Measurements from ENCODE around the gene LATS1.
A peak's percentile ranks its signal among the peaks of the same experiment; 100 is the strongest.
"Not testable (repeated sequence)": the region's sequence is repeated elsewhere in the genome, so short reads cannot be mapped to it uniquely, and the experiment has no call there.

LATS1 gene

GRCh38 chr6:149717588-149718458 lies at the start of gene LATS1:
Gene LATS1 (minus strand): TSS chr6:149718101. CDS start chr6:149702126, 15,975 bp downstream.
- peak; percentile 87 for DNase-seq

DNA sequence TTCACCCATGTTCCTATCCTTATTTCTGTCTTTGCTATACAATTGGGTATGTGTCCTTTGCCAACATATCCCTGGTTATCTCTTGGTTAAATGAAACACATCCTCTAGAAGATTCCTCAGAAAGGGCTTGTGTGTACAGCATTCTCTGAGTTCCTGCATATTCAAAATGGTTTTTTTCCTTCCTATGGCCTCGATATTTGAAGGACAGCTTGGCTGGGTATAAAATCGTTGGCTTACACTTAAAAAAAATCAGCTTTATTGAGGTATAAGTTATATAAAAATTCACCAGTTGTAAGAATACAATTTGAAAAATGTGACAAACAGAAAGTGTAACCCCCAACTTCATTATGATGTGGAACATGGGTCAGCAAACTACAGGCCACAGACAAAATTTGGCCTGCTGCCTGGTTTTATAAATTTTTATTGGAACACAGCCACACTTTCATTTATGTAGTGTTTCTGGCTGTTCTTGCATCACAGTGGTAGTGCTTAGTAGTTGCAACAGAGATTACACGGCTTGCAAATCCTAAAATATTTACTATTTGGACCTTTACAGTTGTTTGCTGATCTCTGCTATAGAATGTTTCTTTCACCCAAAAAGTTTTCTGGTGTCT lies 48.4 kb upstream of the LATS1 start:
- DNase-seq = peak; percentile 72

- no peak for DNase-seq
These were observed 46.0 kb upstream of the LATS1 start for GRCh38 chr6:149763866-149764265.

DNA sequence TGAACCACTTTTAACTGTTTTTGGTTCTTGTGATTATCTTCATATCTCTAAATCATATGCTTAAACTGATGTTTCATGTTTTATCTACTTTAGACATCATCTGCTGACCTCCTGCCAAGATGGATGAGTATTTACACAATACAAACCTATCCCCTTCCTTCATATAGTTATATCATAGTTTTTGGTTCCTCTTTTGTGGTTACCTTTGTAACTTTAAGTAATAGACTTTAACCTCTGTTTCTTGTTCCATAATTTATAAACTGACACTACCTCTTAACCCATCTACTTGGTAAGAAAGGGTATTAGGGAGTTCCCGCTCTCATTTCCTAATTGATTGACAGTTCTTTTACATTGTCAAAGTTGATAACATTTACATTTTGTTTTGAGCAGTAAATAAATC lies 43.5 kb upstream of the LATS1 start:
- peak; percentile 61 for DNase-seq

GRCh38 chr6:149756261-149756636 lies 38.3 kb upstream of the LATS1 start:
- DNase-seq = no peak

DNA sequence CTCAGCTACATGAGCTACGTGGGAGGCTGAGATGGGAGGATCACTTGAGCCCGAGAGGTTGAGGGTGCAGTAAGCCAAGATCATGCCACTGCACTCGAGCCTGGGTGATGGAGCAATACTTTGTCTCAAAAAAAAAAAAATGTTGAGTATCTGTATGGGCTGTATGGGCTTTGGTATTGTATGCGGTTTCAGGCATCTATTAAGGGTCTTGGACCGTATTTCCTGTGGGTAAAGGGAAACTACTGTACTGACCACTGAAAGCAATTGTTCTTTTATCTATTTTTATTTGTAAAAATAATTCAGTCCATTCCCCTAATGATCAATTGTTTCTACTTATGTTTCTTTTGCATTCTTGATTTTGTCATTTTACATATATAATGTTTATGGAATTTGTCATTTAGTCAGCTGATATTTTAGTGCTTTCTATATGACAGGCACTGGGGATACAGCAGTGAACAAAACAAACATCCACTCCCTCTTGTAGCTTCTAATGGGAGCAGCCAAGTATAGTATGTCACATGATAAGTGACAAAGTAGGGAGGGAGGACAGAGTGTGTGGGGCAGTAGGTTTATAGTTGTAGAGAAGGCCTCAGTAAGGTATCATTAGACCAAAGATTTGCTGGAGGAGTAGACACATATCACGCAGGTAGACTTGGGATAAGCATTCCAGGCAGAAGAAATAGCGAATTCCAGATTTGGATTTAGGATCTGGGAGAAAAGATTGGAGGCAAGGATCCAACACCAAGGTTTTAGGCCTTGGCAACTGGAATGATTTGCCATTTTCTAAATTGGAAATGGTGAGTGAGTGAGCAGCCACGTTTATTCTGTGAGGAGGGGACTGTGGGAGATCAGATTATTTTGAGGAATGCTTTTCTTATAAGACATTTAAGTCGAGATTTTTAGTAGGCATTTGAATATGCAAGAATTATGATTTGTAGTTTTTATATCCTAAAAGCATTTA lies 37.7 kb upstream of the LATS1 start:
- peak; percentile 47 for DNase-seq

DNA sequence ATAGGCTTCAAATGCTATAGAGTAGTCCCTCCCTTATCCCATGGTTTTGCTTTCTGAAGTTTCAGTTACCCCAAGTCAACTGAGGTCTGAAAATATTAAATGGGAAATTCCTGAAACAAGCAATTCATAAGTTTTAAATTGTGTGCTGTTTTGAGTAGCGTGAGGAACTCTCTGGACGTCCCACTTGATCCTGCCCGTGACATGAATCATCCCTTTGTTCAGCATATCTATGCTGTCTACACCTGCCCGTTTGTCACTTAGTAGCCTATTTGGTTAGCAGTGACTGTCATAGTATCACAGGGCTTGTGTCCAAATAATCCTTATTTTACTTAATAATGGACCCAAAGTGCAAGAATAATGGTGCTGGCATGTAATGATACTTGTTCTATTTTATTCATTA lies 36.6 kb upstream of the LATS1 start:
- DNase-seq = peak; percentile 89

DNA sequence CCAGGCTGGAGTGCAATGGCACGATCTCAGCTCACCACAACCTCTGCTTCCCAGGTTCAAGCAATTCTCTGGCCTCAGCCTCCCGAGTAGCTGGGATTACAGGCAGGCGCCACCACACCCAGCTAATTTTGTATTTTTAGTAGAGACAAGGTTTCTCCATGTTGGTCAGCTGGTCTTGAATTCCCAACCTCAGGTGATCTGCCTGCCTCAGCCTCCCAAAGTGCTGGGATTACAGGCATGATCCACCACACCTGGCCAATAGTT lies 35.4 kb upstream of the LATS1 start:
- DNase-seq = not testable (repeated sequence)

DNA sequence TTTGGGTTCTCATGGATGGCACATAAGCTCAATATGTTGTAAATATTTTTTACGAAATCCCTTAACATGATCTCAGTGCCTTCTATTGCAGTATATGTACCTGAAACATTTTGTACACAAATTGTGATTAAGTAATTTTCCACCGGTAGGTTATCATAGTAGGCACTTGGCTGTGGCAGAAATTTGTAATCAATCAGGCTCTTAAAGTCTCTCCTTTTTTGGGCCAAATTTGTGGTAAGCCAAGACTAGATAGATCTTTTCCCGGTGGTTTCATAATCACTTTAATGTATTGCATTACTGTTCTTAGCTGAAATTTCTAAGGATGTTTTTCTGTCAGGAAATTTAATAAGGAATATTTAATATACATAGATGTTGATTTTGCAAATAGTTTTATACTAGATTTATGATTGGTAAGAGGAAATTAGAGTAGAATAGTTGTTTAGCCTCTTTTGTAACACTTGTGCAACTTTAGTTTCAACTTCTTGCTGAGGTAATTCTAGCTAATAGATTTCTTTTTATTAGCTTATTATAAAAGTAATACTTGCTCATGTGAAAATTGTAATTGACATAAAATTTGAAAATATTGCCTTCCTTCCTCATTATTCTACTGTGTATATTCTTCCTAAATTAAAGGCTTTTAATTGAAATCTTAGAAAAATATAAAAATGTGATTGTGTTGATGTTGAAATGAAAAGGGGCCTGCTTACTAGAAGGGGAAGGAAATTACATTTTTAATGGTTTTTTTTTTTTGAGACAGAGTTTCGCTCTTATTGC lies 34.9 kb upstream of the LATS1 start:
- DNase-seq = peak; percentile 78

DNA sequence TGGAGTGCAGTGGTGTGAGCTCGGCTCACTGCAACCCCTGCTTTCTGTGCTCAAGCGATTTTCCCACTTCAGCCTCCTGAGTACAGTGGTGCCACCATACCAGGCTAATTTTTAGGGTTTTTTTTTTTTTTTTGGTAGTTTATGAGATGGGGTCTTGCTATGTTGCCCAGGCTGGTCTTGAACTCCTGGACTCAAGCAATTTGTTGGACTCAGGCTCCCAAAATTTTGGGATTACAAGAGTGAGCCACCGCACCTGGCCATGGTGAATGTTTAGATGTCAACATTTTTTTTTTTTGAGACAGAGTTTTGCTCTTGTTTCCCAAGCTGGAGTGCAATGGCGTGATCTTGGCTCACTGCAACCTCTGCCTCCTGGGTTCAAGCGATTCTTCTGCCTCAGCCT lies 34.0 kb upstream of the LATS1 start:
- not testable (repeated sequence) for DNase-seq

GRCh38 chr6:149751239-149751638 lies 33.3 kb upstream of the LATS1 start:
- no peak for DNase-seq

DNA sequence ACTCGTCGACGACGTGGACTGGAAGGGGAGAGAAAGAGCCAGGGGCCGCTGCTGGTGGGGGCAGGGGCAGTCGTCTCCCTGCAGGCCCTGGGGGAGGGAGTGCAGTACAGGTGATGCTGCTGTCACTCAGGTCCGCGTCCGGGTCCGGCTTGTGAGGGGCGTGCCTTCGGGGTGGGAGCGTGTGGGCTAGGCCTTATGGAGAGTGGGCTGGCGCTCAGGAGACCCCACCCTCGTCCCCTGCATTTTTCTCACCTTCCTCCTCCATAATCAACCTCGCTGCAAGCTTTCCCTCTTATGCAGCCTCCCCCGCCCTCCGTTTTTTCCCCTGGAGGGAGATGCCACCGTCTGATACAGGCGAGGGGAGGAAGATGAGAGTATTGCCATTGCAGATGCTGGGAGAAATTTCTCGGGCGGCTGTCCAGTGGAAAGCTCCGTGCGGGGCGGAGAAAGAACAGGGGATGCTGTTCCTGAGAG lies 32.3 kb upstream of the LATS1 start:
- peak; percentile 38 for DNase-seq

- DNase-seq = peak; percentile 97
These were observed 31.8 kb upstream of the LATS1 start, which contains the start of gene PCMT1 for GRCh38 chr6:149749594-149750135. Gene PCMT1 (plus strand): TSS chr6:149749741. CDS start chr6:149749902, 161 bp downstream.

DNA sequence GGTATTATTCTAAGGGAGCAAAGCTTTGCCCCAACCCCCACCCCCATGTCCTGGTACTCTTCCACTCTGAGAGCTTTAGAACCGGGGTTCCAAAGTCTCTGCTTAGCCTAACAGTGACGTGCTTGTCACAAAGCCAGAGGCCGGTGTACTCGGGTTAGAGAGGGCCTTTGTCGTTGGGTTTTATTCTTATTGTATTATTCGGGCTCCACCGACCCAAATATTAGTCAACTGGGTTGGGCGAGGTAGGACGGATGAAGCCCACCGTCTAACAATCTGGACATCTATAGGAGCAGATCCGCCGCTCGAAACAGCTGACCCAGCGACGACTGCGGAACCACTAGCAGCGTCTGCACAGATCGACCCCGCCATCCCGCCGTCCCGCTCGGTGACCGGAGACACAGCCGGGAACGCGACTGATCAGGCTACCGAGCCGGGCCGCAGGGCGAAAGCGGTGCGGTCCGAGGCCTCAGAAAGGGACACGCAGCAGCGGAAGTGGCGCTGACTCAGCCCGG lies 31.2 kb upstream of the LATS1 start:
- DNase-seq = not testable (repeated sequence)

GRCh38 chr6:149746147-149746946 lies 28.4 kb upstream of the LATS1 start, which contains the start of gene NUP43:
Gene NUP43 (minus strand): TSS chr6:149746529. CDS start chr6:149746495, 34 bp downstream.
- peak; percentile 93 for DNase-seq

DNA sequence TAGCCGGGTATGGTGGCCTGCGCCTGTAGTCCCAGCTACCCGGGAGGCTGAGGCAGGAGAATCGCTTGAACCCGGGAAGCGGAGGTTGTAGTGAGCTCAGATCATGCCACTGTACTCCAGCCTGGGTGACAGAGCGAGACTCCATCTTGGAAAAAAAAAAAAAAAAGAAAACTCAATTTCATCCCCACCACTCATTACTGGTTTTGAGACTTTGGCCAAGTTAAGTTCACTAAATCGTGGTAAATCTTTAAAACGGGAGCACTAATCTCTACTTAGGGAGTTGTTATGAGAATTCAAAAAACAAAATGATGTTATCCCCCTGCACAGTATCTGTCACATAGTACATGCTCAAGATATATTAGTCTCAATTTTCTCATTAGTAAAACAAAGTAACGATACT lies 27.4 kb upstream of the LATS1 start:
- not testable (repeated sequence) for DNase-seq

GRCh38 chr6:149734915-149735314 lies 17.0 kb upstream of the LATS1 start:
- DNase-seq = no peak

- DNase-seq = no peak
These were observed 15.3 kb upstream of the LATS1 start for GRCh38 chr6:149733089-149733720.

DNA sequence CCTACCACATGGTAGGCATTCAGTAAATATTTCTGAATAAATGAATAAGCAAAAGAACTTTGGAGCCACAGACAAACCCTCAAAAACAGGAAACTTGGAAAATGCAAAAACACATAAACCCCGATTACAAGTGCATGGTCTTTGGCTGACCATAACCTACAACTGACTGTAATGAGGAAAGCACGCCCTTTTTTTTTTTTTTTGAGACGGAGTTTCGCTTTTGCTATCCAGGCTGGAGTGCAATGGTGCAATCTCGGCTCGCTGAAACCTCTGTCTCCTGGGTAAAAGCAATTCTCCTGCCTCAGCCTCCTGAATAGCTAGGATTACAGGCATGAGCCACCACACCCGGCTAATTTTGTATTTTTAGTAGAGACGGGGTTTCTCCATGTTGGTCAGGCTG lies 11.9 kb upstream of the LATS1 start:
- DNase-seq = peak; percentile 81

- DNase-seq = no peak
These were observed 10.8 kb upstream of the LATS1 start for GRCh38 chr6:149728499-149729234.

Data from inflammatory macrophage treated with lipopolysaccharide for 4 hours (primary cell).